ENCODE measurements around the gene KCNK13. TPM values are rescaled to one million over a fixed set of nuclear protein-coding genes. Genes with fewer than 3 reads are reported as not detected.

Gene KCNK13
- total RNA-seq, 1 experiment from 2014 or later, result not detected

- Histone ChIP-seq H3K27me3 (ENCODE audit: control insufficient read depth, insufficient read depth, low read length) (peaks cover 7% of the 10 kb centered on the region; the same call in 1 of the 2 replicates), H3K36me3 (ENCODE audit: control insufficient read depth, insufficient read depth, low read length) (no peaks in the 10 kb centered on the region), H3K4me1 (ENCODE audit: control insufficient read depth, insufficient read depth, low read length) (no peaks in the 10 kb centered on the region), H3K4me3 (ENCODE audit: low read depth in 2 of 2, low read length in 2 of 2) (no peak overlapping the region), H3K27ac (ENCODE audit: low read length) (no peak overlapping the region), H3K9me3 (ENCODE audit: control insufficient read depth, insufficient read depth, low read depth, low read length) (no peaks in the 10 kb centered on the region)
- ChIA-PET CTCF (no interaction called here), POLR2A (no interaction called here)
- DNase-seq (ENCODE audit: low read depth, low spot score) (no peak), ATAC-seq (no peak)
- TF ChIP-seq CTCF (IDR thresholded peaks at IDR 0.05) (no peak), SIN3A (IDR thresholded peaks at IDR 0.05; ENCODE audit: borderline replicate concordance, insufficient read depth, low read depth, low read length) (no peak)
- intact Hi-C loops (cut with micrococcal nuclease; ENCODE audit: unreplicated experiment), result no loop called here
- BruUV-seq (replicated peaks), result no TSS peak
- in situ Hi-C loops (cut with HindIII; ENCODE audit: low pct_unique_long_range_greater_than_20kb, low sequenced_read_pairs), result no loop called here
These were observed 54.0 kb downstream of the KCNK13 start for GRCh38 chr14:90115780-90116179.

- H3K36me3 ChIP-seq (ENCODE audit: control insufficient read depth, insufficient read depth, low read length), result no peaks in the 10 kb centered on the region
- ChIA-PET CTCF (no interaction called here), POLR2A (no interaction called here)
- in situ Hi-C loops (cut with HindIII; ENCODE audit: low pct_unique_long_range_greater_than_20kb, low sequenced_read_pairs), result no loop called here
- BruUV-seq (replicated peaks), result no TSS peak
- no peaks in the 10 kb centered on the region for H3K4me1 ChIP-seq (ENCODE audit: control insufficient read depth, insufficient read depth, low read length)
- no peak overlapping the region for H3K4me3 ChIP-seq (ENCODE audit: low read depth in 2 of 2, low read length in 2 of 2)
- intact Hi-C loops (cut with micrococcal nuclease; ENCODE audit: unreplicated experiment), result no loop called here
- H3K27me3 ChIP-seq (ENCODE audit: control insufficient read depth, insufficient read depth, low read length), result peaks cover 5% of the 10 kb centered on the region; the same call in 1 of the 2 replicates
- H3K27ac ChIP-seq (ENCODE audit: low read length), result no peak overlapping the region
- no peaks in the 10 kb centered on the region for H3K9me3 ChIP-seq (ENCODE audit: control insufficient read depth, insufficient read depth, low read depth, low read length)
- no peak for TF ChIP-seq TCF7L2 (IDR thresholded peaks at IDR 0.05; ENCODE audit: low read depth, low read length)
- no peak for TF ChIP-seq REST (IDR thresholded peaks at IDR 0.05; ENCODE audit: insufficient read depth in 1 of 2, low read depth in 2 of 2, low read length in 1 of 2)
- TF ChIP-seq SIN3A (IDR thresholded peaks at IDR 0.05; ENCODE audit: borderline replicate concordance, insufficient read depth, low read depth, low read length), result no peak
- TF ChIP-seq POLR2AphosphoS5 (IDR thresholded peaks at IDR 0.05; ENCODE audit: low read depth, low read length), result no peak
- TF ChIP-seq CTCF (IDR thresholded peaks at IDR 0.05), result no peak
- ATAC-seq, result no peak
- no peak for DNase-seq (ENCODE audit: low read depth, low spot score)
These were observed 54.6 kb downstream of the KCNK13 start for GRCh38 chr14:90116444-90116843.

All from Panc1 (cell line).